Measurements from ENCODE around the gene LRCH4. TPM values are rescaled to one million over a fixed set of nuclear protein-coding genes. Genes with fewer than 3 reads are reported as not detected.

LRCH4 gene
- total and polyA plus RNA-seq, 9 of the 15 experiments (the other 6 are each of a cell fraction or from before 2014, with no cell fraction given) = 0.06 to 63.3 (median 15.0) TPM

DNA sequence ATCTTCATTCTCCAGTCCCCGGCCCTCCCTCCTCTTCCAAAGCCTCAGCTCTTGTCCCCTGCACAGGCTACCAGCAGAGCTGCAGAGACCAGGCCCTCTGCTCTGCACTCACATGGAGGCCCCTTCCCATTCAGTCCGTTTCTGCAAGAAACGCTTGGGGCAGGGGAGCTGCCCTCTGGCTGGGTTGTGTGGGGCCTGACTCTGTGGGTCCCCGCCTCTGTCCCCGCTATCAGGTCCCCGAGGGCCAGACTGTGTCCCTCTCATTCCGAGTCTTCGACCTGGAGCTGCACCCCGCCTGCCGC, 17.7 kb upstream of the LRCH4 start (continued):
- TF ChIP-seq, protein P1, sequence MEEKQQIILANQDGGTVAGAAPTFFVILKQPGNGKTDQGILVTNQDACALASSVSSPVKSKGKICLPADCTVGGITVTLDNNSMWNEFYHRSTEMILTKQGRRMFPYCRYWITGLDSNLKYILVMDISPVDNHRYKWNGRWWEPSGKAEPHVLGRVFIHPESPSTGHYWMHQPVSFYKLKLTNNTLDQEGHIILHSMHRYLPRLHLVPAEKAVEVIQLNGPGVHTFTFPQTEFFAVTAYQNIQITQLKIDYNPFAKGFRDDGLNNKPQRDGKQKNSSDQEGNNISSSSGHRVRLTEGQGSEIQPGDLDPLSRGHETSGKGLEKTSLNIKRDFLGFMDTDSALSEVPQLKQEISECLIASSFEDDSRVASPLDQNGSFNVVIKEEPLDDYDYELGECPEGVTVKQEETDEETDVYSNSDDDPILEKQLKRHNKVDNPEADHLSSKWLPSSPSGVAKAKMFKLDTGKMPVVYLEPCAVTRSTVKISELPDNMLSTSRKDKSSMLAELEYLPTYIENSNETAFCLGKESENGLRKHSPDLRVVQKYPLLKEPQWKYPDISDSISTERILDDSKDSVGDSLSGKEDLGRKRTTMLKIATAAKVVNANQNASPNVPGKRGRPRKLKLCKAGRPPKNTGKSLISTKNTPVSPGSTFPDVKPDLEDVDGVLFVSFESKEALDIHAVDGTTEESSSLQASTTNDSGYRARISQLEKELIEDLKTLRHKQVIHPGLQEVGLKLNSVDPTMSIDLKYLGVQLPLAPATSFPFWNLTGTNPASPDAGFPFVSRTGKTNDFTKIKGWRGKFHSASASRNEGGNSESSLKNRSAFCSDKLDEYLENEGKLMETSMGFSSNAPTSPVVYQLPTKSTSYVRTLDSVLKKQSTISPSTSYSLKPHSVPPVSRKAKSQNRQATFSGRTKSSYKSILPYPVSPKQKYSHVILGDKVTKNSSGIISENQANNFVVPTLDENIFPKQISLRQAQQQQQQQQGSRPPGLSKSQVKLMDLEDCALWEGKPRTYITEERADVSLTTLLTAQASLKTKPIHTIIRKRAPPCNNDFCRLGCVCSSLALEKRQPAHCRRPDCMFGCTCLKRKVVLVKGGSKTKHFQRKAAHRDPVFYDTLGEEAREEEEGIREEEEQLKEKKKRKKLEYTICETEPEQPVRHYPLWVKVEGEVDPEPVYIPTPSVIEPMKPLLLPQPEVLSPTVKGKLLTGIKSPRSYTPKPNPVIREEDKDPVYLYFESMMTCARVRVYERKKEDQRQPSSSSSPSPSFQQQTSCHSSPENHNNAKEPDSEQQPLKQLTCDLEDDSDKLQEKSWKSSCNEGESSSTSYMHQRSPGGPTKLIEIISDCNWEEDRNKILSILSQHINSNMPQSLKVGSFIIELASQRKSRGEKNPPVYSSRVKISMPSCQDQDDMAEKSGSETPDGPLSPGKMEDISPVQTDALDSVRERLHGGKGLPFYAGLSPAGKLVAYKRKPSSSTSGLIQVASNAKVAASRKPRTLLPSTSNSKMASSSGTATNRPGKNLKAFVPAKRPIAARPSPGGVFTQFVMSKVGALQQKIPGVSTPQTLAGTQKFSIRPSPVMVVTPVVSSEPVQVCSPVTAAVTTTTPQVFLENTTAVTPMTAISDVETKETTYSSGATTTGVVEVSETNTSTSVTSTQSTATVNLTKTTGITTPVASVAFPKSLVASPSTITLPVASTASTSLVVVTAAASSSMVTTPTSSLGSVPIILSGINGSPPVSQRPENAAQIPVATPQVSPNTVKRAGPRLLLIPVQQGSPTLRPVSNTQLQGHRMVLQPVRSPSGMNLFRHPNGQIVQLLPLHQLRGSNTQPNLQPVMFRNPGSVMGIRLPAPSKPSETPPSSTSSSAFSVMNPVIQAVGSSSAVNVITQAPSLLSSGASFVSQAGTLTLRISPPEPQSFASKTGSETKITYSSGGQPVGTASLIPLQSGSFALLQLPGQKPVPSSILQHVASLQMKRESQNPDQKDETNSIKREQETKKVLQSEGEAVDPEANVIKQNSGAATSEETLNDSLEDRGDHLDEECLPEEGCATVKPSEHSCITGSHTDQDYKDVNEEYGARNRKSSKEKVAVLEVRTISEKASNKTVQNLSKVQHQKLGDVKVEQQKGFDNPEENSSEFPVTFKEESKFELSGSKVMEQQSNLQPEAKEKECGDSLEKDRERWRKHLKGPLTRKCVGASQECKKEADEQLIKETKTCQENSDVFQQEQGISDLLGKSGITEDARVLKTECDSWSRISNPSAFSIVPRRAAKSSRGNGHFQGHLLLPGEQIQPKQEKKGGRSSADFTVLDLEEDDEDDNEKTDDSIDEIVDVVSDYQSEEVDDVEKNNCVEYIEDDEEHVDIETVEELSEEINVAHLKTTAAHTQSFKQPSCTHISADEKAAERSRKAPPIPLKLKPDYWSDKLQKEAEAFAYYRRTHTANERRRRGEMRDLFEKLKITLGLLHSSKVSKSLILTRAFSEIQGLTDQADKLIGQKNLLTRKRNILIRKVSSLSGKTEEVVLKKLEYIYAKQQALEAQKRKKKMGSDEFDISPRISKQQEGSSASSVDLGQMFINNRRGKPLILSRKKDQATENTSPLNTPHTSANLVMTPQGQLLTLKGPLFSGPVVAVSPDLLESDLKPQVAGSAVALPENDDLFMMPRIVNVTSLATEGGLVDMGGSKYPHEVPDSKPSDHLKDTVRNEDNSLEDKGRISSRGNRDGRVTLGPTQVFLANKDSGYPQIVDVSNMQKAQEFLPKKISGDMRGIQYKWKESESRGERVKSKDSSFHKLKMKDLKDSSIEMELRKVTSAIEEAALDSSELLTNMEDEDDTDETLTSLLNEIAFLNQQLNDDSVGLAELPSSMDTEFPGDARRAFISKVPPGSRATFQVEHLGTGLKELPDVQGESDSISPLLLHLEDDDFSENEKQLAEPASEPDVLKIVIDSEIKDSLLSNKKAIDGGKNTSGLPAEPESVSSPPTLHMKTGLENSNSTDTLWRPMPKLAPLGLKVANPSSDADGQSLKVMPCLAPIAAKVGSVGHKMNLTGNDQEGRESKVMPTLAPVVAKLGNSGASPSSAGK (IDR thresholded peaks at IDR 0.05) = peak; percentile 89
- TF ChIP-seq RBM15 (IDR thresholded peaks at IDR 0.05; ENCODE audit: insufficient read depth, low read length) (no peak), TEAD1 (CRISPR knock-in tag; IDR thresholded peaks at IDR 0.05) (0 out of 4 replicates have a peak, but pooled peaks of 1 of the 2 experiments have one; percentile 31), PTTG1 (tag; IDR thresholded peaks at IDR 0.05; ENCODE audit: low read depth) (no peak), HNRNPLL (IDR thresholded peaks at IDR 0.05; ENCODE audit: low read depth, low read length, poor library complexity, severe bottlenecking) (no peak), XRCC5 (IDR thresholded peaks at IDR 0.05; ENCODE audit: low read depth, low read length) (0 out of 2 replicates have a peak, but pooled peaks have one; percentile 39), SOX6 (IDR thresholded peaks at IDR 0.05) (no peak), YY1 (IDR thresholded peaks at IDR 0.05; ENCODE audit: borderline replicate concordance in 1 of 3, control insufficient read depth in 1 of 3, extremely low read depth in 1 of 3, insufficient read depth in 3 of 3, insufficient read length in 1 of 3, insufficient replicate concordance in 2 of 3, low read depth in 1 of 3, low read length in 2 of 3) (peak in 1 of 3 experiments; percentile 2), TRIM24 (IDR thresholded peaks at IDR 0.05) (no peak), FOXK1 (CRISPR knock-in tag; IDR thresholded peaks at IDR 0.05; ENCODE audit: borderline replicate concordance) (no peak)
- TF ChIP-seq, protein P2, sequence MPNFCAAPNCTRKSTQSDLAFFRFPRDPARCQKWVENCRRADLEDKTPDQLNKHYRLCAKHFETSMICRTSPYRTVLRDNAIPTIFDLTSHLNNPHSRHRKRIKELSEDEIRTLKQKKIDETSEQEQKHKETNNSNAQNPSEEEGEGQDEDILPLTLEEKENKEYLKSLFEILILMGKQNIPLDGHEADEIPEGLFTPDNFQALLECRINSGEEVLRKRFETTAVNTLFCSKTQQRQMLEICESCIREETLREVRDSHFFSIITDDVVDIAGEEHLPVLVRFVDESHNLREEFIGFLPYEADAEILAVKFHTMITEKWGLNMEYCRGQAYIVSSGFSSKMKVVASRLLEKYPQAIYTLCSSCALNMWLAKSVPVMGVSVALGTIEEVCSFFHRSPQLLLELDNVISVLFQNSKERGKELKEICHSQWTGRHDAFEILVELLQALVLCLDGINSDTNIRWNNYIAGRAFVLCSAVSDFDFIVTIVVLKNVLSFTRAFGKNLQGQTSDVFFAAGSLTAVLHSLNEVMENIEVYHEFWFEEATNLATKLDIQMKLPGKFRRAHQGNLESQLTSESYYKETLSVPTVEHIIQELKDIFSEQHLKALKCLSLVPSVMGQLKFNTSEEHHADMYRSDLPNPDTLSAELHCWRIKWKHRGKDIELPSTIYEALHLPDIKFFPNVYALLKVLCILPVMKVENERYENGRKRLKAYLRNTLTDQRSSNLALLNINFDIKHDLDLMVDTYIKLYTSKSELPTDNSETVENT (CRISPR knock-in tag; IDR thresholded peaks at IDR 0.05) = peak; percentile 13; the same call in 1 of the 2 replicates
- TF ChIP-seq, protein P3, sequence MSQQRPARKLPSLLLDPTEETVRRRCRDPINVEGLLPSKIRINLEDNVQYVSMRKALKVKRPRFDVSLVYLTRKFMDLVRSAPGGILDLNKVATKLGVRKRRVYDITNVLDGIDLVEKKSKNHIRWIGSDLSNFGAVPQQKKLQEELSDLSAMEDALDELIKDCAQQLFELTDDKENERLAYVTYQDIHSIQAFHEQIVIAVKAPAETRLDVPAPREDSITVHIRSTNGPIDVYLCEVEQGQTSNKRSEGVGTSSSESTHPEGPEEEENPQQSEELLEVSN (IDR thresholded peaks at IDR 0.05; ENCODE audit: borderline replicate concordance in 1 of 2, extremely low read depth in 1 of 2, insufficient read depth in 1 of 2, insufficient read length in 1 of 2, low read depth in 1 of 2, low read length in 1 of 2, poor library complexity in 1 of 2, severe bottlenecking in 1 of 2) = no peak

All from K562 (cell line).